ENCODE data around the gene ASPG. TPM values are rescaled to one million over a fixed set of nuclear protein-coding genes. Genes with fewer than 3 reads are reported as not detected.

Gene ASPG
- total RNA-seq, 2 experiments from 2014 or later = not detected

GRCh38 chr14:104143521-104144452, 58.3 kb downstream of the ASPG start:
- ChIA-PET POLR2A (no interaction called here), CTCF (no interaction called here)
- Mint-ChIP-seq H3K27me3 (peaks cover 15% of the 10 kb centered on the region), H3K4me3 (no peak overlapping the region), H3K9me3 (no peaks in the 10 kb centered on the region), H3K4me1 (ENCODE audit: low read depth) (no peaks in the 10 kb centered on the region), H3K36me3 (ENCODE audit: low read depth) (no peaks in the 10 kb centered on the region), H3K27ac (no peak overlapping the region)
- intact Hi-C loops (cut with DNase I, micrococcal nuclease) = no loop called here
- H3K4me1 ChIP-seq (ENCODE audit: insufficient read depth, low read length) = peaks cover 4% of the 10 kb centered on the region
- H3K36me3 ChIP-seq (ENCODE audit: insufficient read depth, low read length) = no peaks in the 10 kb centered on the region
- DNase-seq (peak in 1 of 14 experiments; percentile 2), ATAC-seq (ENCODE audit: poor library complexity) (no peak)
- peaks cover 0 to 17% of the 10 kb centered on the region in 2 experiments for H3K9me3 ChIP-seq (ENCODE audit: control insufficient read depth in 1 of 2, insufficient read depth in 1 of 2, low read length in 2 of 2)
- no peak for TF ChIP-seq CTCF (IDR thresholded peaks at IDR 0.05)
- H3K27ac ChIP-seq (ENCODE audit: low read depth in 1 of 2, low read length in 2 of 2) = no peak overlapping the region
- H3K27me3 ChIP-seq (ENCODE audit: control insufficient read depth in 1 of 2, insufficient read depth in 2 of 2, low read length in 2 of 2) = peaks cover 15 to 20% of the 10 kb centered on the region in 2 experiments
- no peak overlapping the region for H3K4me3 ChIP-seq (ENCODE audit: low read length)

GRCh38 chr14:104144453-104144790, 58.9 kb downstream of the ASPG start:
- CTCF ChIA-PET = no interaction called here
- no peak overlapping the region for H3K27ac Mint-ChIP-seq
- TF ChIP-seq CTCF (IDR thresholded peaks at IDR 0.05) = no peak
- no peak overlapping the region for H3K27ac ChIP-seq (ENCODE audit: low read depth in 1 of 2, low read length in 2 of 2)
- no peaks in the 10 kb centered on the region for H3K9me3 Mint-ChIP-seq
- no peaks in the 10 kb centered on the region for H3K4me1 ChIP-seq (ENCODE audit: insufficient read depth, low read length)
- H3K27me3 ChIP-seq (ENCODE audit: control insufficient read depth in 1 of 2, insufficient read depth in 2 of 2, low read length in 2 of 2) = peaks cover 13 to 15% of the 10 kb centered on the region in 2 experiments
- H3K4me3 ChIP-seq (ENCODE audit: low read length) = no peak overlapping the region
- no peaks in the 10 kb centered on the region for H3K36me3 ChIP-seq (ENCODE audit: insufficient read depth, low read length)
- peaks cover 15% of the 10 kb centered on the region for H3K27me3 Mint-ChIP-seq
- DNase-seq (no peak), ATAC-seq (ENCODE audit: poor library complexity) (no peak)
- H3K9me3 ChIP-seq (ENCODE audit: control insufficient read depth in 1 of 2, insufficient read depth in 1 of 2, low read length in 2 of 2) = peaks cover 0 to 13% of the 10 kb centered on the region in 2 experiments
- H3K4me3 Mint-ChIP-seq = no peak overlapping the region
- H3K36me3 Mint-ChIP-seq (ENCODE audit: low read depth) = no peaks in the 10 kb centered on the region
- intact Hi-C loops (cut with DNase I, micrococcal nuclease) = no loop called here
- POLR2A ChIA-PET = no interaction called here
- H3K4me1 Mint-ChIP-seq (ENCODE audit: low read depth) = no peaks in the 10 kb centered on the region

- Histone ChIP-seq H3K36me3 (ENCODE audit: insufficient read depth, low read length) (no peaks in the 10 kb centered on the region), H3K9me3 (ENCODE audit: control insufficient read depth in 1 of 2, insufficient read depth in 1 of 2, low read length in 2 of 2) (peaks cover 0 to 9% of the 10 kb centered on the region in 2 experiments), H3K4me3 (ENCODE audit: low read length) (no peak overlapping the region), H3K27ac (ENCODE audit: low read depth in 1 of 2, low read length in 2 of 2) (no peak overlapping the region), H3K27me3 (ENCODE audit: control insufficient read depth in 1 of 2, insufficient read depth in 2 of 2, low read length in 2 of 2) (peaks cover 7 to 8% of the 10 kb centered on the region in 2 experiments), H3K4me1 (ENCODE audit: insufficient read depth, low read length) (peaks cover 5% of the 10 kb centered on the region)
- H3K4me3 Mint-ChIP-seq = no peak overlapping the region
- DNase-seq = peak in 1 of 14 experiments; percentile 3
- intact Hi-C loops (cut with DNase I, micrococcal nuclease) = no loop called here
- H3K27ac Mint-ChIP-seq = no peak overlapping the region
- no peaks in the 10 kb centered on the region for H3K9me3 Mint-ChIP-seq
- peaks cover 11% of the 10 kb centered on the region for H3K27me3 Mint-ChIP-seq
- ChIA-PET POLR2A (no interaction called here), CTCF (no interaction called here)
- no peak for TF ChIP-seq CTCF (IDR thresholded peaks at IDR 0.05)
- no peaks in the 10 kb centered on the region for H3K4me1 Mint-ChIP-seq (ENCODE audit: low read depth)
- no peaks in the 10 kb centered on the region for H3K36me3 Mint-ChIP-seq (ENCODE audit: low read depth)
- no peak for ATAC-seq (ENCODE audit: poor library complexity)
Measured at GRCh38 chr14:104144911-104145825, 59.7 kb downstream of the ASPG start.

All from CD4-positive, alpha-beta T cell (primary cell).